Left lung (tissue), 10 donors: ENCODE results near the gene SFRP4. TPM values are rescaled to one million over a fixed set of nuclear protein-coding genes. Genes with fewer than 3 reads are reported as not detected.

ENCODE experiments used
- ATAC-seq: fragments of 200-7000 bp; cut with Tn5 transposase; one replicate; pipeline ENCODE4 v1.9.1; 2020; ENCODE audit warnings: moderate library complexity
- DNase-seq, 4 donors: peaks; one replicate each; pipeline ENCODE4 v3.0.0-alpha.2; 2013 to 2020
- H3K27ac ChIP-seq, 2 donors: fragments of 200-600 bp; sonication (generic) in 1 of 2; one replicate each; pipeline versions ENCODE4 v1.5.0 to v1.8.0; 2020 to 2021
- H3K27me3 ChIP-seq, 2 donors: fragments of 200-600 bp; sonication (generic) in 1 of 2; one replicate each; pipeline versions ENCODE4 v1.5.0 to v1.8.0; 2020 to 2021
- H3K36me3 ChIP-seq, 2 donors: fragments of 200-600 bp; sonication (generic) in 1 of 2; one replicate each; pipeline versions ENCODE4 v1.5.0 to v1.8.0; 2020 to 2021
- H3K4me1 ChIP-seq, 2 donors: fragments of 200-600 bp; one replicate each; pipeline ENCODE4 v1.8.0; 2021
- H3K4me3 ChIP-seq, 2 donors: fragments of 200-600 bp; sonication (generic) in 1 of 2; one replicate each; pipeline versions ENCODE4 v1.5.0 to v1.8.0; 2020 to 2021; ENCODE audit warnings: mild to moderate bottlenecking in 1 of 2
- H3K9me3 ChIP-seq, 2 donors: fragments of 200-600 bp; sonication (generic) in 1 of 2; one replicate each; pipeline versions ENCODE4 v1.5.0 to v1.8.0; 2020 to 2021
- intact Hi-C, 2 donors: fragments of 100-400 bp; cut with DNase I; formaldehyde crosslinking; loops; one replicate each; pipeline versions ENCODE4 v1.11.2 to v1.14.2; 2022
- polyA plus RNA-seq, 6 donors: library from polyadenylated mRNA; unstranded; fragments of 120-200 nt; gene quantifications; one replicate each; pipeline ENCODE4 v1.2.1, GENCODE V29; 2013; ENCODE audit not compliant: insufficient read length in 6 of 6
- total RNA-seq, 2 donors: library from RNA; stranded (reverse); fragmentation: NEBNext Ultra II Directional; extraction: Animal tissue kit (Norgen Biotek cat#: 25700); gene quantifications; one replicate each; pipeline ENCODE4 v1.2.1, GENCODE V29; 2021
- TF ChIP-seq, protein P1 (sequence below), 2 donors: fragments of 200-600 bp; sonication (generic) in 1 of 2; IDR thresholded peaks; one replicate each; pipeline versions ENCODE4 v1.5.0 to v1.8.0; 2021; ENCODE audit warnings: antibody characterized with exemption in 2 of 2
- donor health status: DM: no; HTN: yes; CAD: no.
- donor health status: DM: no; HTN: no; CAD: no.

SFRP4 gene
- total and polyA plus RNA-seq, 8 donors, result 0.43 to 37.3 (median 1.4) TPM

DNA sequence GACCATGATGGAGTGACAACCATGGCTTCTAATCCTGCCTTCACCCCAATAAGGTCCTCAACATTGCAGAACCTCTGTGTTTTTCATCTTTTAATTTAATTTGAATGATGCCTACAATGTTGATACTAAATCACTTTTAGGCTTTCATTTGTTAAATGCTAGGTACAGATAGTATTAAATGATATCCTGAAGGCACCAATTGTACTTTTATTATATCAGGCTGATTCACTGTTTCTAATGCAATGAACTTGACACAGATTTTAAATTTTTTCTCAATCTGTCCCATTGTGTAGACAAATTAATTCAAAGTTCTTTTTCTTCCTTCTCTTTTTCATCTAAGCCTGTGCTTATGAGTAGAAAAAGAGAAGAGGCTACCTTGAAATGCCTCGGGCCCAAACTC, 9.0 kb upstream of the SFRP4 start:
- H3K4me3 ChIP-seq, result no peak overlapping the region
- DNase-seq (no peak), ATAC-seq (no peak)
- peaks cover 0 to 15% of the 10 kb centered on the region in 2 donors for H3K9me3 ChIP-seq
- no peaks in the 10 kb centered on the region for H3K36me3 ChIP-seq
- intact Hi-C loops, result no loop called here
- TF ChIP-seq, protein P1, sequence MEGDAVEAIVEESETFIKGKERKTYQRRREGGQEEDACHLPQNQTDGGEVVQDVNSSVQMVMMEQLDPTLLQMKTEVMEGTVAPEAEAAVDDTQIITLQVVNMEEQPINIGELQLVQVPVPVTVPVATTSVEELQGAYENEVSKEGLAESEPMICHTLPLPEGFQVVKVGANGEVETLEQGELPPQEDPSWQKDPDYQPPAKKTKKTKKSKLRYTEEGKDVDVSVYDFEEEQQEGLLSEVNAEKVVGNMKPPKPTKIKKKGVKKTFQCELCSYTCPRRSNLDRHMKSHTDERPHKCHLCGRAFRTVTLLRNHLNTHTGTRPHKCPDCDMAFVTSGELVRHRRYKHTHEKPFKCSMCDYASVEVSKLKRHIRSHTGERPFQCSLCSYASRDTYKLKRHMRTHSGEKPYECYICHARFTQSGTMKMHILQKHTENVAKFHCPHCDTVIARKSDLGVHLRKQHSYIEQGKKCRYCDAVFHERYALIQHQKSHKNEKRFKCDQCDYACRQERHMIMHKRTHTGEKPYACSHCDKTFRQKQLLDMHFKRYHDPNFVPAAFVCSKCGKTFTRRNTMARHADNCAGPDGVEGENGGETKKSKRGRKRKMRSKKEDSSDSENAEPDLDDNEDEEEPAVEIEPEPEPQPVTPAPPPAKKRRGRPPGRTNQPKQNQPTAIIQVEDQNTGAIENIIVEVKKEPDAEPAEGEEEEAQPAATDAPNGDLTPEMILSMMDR (IDR thresholded peaks at IDR 0.05), result no peak
- peaks cover 11 to 24% of the 10 kb centered on the region in 2 donors for H3K4me1 ChIP-seq
- H3K27ac ChIP-seq, result no peak overlapping the region
- peaks cover 0 to 14% of the 10 kb centered on the region in 2 donors for H3K27me3 ChIP-seq

DNA sequence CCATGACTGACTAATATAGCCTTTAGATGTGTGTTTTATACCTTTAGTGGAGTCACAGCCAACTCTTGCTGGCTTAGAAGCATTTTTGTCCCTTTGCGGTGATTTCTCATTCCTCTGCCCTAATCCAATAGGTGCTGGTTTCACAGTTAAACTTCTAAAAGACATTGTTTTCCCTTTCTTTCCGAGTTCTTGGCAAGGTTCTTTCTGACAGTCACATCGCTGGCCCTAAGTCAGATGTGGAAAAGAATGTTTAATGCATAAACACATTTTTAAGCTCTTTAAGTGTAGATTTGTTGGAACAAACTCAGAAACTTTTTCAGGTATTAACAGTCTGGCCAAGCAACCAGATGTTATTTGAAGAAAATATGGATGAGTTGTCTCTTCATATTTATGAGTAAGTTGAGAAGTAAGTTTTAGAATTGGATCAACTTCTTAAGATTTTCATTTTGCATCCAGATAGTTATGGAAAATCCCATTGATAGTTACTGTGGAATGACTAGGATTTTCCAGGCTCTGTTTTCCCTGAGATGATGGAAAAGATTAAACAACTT, 7.9 kb upstream of the SFRP4 start:
- intact Hi-C loops, result no loop called here
- TF ChIP-seq, protein P1 (IDR thresholded peaks at IDR 0.05), result no peak

GRCh38 chr7:37923996-37924395, 7.4 kb upstream of the SFRP4 start:
- no peak overlapping the region for H3K4me3 ChIP-seq
- ATAC-seq, result no peak
- intact Hi-C loops, result no loop called here
- H3K9me3 ChIP-seq, result peaks cover 0 to 15% of the 10 kb centered on the region in 2 donors
- TF ChIP-seq, protein P1 (IDR thresholded peaks at IDR 0.05), result no peak
- peak overlapping the region in 1 of 2 donors; percentile 60 for H3K27ac ChIP-seq
- peaks cover 5 to 23% of the 10 kb centered on the region in 2 donors for H3K4me1 ChIP-seq
- no peak for DNase-seq
- H3K27me3 ChIP-seq, result peaks cover 0 to 29% of the 10 kb centered on the region in 2 donors
- H3K36me3 ChIP-seq, result no peaks in the 10 kb centered on the region

More for the DNA sequence above, 7.9 kb upstream of the SFRP4 start:
- Histone ChIP-seq H3K4me1 (peaks cover 5 to 23% of the 10 kb centered on the region in 2 donors), H3K4me3 (no peak overlapping the region), H3K9me3 (peaks cover 0 to 15% of the 10 kb centered on the region in 2 donors), H3K27me3 (peaks cover 0 to 23% of the 10 kb centered on the region in 2 donors), H3K36me3 (no peaks in the 10 kb centered on the region), H3K27ac (peak overlapping the region in 1 of 2 donors; percentile 60)
- DNase-seq (no peak), ATAC-seq (no peak)

DNA sequence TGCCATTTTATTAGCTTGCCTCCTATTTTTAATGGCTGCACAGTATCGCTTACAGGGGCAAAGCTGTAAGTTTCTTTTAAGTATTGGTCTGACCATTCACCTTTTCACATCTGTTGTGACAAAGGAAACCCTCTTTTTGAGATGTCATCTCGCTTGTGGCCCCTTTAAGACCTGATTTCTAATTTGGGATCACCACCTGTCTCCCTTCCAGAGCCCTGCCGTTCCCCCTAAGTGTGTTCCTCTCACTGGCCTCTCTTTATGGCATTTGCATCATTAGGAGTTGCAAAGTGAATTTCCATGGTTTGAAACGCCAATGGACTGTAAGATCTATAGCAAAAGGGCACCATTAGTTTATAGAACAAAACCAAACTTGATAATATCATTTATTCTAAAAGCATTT, 5.3 kb upstream of the SFRP4 start:
- H3K4me1 ChIP-seq, result peaks cover 0 to 21% of the 10 kb centered on the region in 2 donors
- DNase-seq (no peak), ATAC-seq (no peak)
- H3K27ac ChIP-seq, result peak overlapping the region; percentile 90 to 92
- peaks cover 0 to 15% of the 10 kb centered on the region in 2 donors for H3K9me3 ChIP-seq
- TF ChIP-seq, protein P1 (IDR thresholded peaks at IDR 0.05), result no peak
- H3K4me3 ChIP-seq, result peak overlapping the region; percentile 57 to 62
- intact Hi-C loops, result no loop called here
- H3K36me3 ChIP-seq, result no peaks in the 10 kb centered on the region
- H3K27me3 ChIP-seq, result peaks cover 0 to 48% of the 10 kb centered on the region in 2 donors

GRCh38 chr7:37920849-37921805, 4.5 kb upstream of the SFRP4 start:
- peak overlapping the region; percentile 57 to 62 for H3K4me3 ChIP-seq
- DNase-seq (peak; percentile 40 to 89 (median 54)), ATAC-seq (peak; percentile 77)
- peak overlapping the region; percentile 90 to 92 for H3K27ac ChIP-seq
- intact Hi-C loops, result no loop called here
- peaks cover 0 to 56% of the 10 kb centered on the region in 2 donors for H3K27me3 ChIP-seq
- H3K4me1 ChIP-seq, result peaks cover 2 to 28% of the 10 kb centered on the region in 2 donors
- H3K36me3 ChIP-seq, result no peaks in the 10 kb centered on the region
- TF ChIP-seq, protein P1 (IDR thresholded peaks at IDR 0.05), result no peak
- H3K9me3 ChIP-seq, result peaks cover 0 to 14% of the 10 kb centered on the region in 2 donors
